GM23338 (cell line): Measurements from ENCODE around the gene TMEM163. TPM values are rescaled to one million over a fixed set of nuclear protein-coding genes. Genes with fewer than 3 reads are reported as not detected.

Experiments used
- ATAC-seq: fragments of 200-7000 bp; cut with Tn5 transposase; 3 replicates; pipeline ENCODE4 v1.9.1; 2020
- DNase-seq: peaks from one replicate; pipeline ENCODE4 v3.0.0-alpha.2; 2015; ENCODE audit warnings: low spot score
- H2AFZ ChIP-seq: fragments of 200-600 bp; sonication (generic); 2 replicates; pipeline ENCODE4 v1.8.0; 2016; ENCODE audit warnings: antibody characterized with exemption, mild to moderate bottlenecking, moderate library complexity
- H3F3A ChIP-seq: fragments of 200-600 bp; sonication (generic); replicated peaks from 2 replicates; pipeline ENCODE4 v1.8.0; 2017; ENCODE audit warnings: antibody characterized with exemption, mixed run types, low read depth
- H3K27ac ChIP-seq: fragments of 200-600 bp; sonication (generic); 2 replicates; pipeline ENCODE4 v1.6.1; 2016; ENCODE audit warnings: low read depth
- H3K27me3 ChIP-seq: fragments of 200-600 bp; sonication (generic); 2 replicates; pipeline ENCODE4 v1.8.0; 2016; ENCODE audit warnings: mild to moderate bottlenecking, mixed run types, moderate library complexity; ENCODE audit not compliant: insufficient read depth
- H3K36me3 ChIP-seq: fragments of 200-600 bp; sonication (generic); 2 replicates; pipeline ENCODE4 v1.8.0; 2016; ENCODE audit warnings: mild to moderate bottlenecking; ENCODE audit not compliant: insufficient read depth
- H3K4me1 ChIP-seq: fragments of 200-600 bp; sonication (generic); 2 replicates; pipeline ENCODE4 v1.8.0; 2016; ENCODE audit warnings: mild to moderate bottlenecking, moderate library complexity; ENCODE audit not compliant: insufficient read depth
- H3K4me2 ChIP-seq: fragments of 200-600 bp; sonication (generic); 2 replicates; pipeline ENCODE4 v1.7.1; 2017; ENCODE audit warnings: mixed run types
- H3K4me3 ChIP-seq: fragments of 200-600 bp; sonication (generic); 2 replicates; pipeline ENCODE4 v1.6.1; 2016; ENCODE audit warnings: mixed run types
- H3K79me2 ChIP-seq: fragments of 200-600 bp; sonication (generic); replicated peaks from 2 replicates; pipeline ENCODE4 v1.8.0; 2017; ENCODE audit warnings: mild to moderate bottlenecking; ENCODE audit not compliant: insufficient read depth
- H3K9me2 ChIP-seq: fragments of 200-600 bp; sonication (generic); 2 replicates; pipeline ENCODE4 v1.8.0; 2017; ENCODE audit not compliant: insufficient read depth
- H4K20me1 ChIP-seq: fragments of 200-600 bp; sonication (generic); replicated peaks from 2 replicates; pipeline ENCODE4 v1.8.0; 2017; ENCODE audit warnings: mild to moderate bottlenecking; ENCODE audit not compliant: insufficient read depth
- H3K27ac Mint-ChIP-seq: 2 replicates; pipeline ENCODE4 v1.8.0; 2020; ENCODE audit warnings: inconsistent platforms, mild to moderate bottlenecking, moderate library complexity, mixed read lengths
- H3K27me3 Mint-ChIP-seq: 3 replicates; pipeline ENCODE4 v1.8.0; 2022; ENCODE audit warnings: low read depth, mild to moderate bottlenecking, moderate library complexity, mixed read lengths, inconsistent platforms; ENCODE audit not compliant: insufficient read depth, poor library complexity
- H3K36me3 Mint-ChIP-seq: 3 replicates; pipeline ENCODE4 v1.8.0; 2021; ENCODE audit warnings: low read depth, mild to moderate bottlenecking, inconsistent platforms, moderate library complexity, mixed read lengths
- H3K4me1 Mint-ChIP-seq: 3 replicates; pipeline ENCODE4 v1.8.0; 2020; ENCODE audit warnings: mild to moderate bottlenecking, inconsistent platforms, mixed read lengths
- H3K4me3 Mint-ChIP-seq: 3 replicates; pipeline ENCODE4 v1.8.0; 2021; ENCODE audit warnings: moderate library complexity, mild to moderate bottlenecking, inconsistent platforms, mixed read lengths
- H3K9me3 Mint-ChIP-seq: 3 replicates; pipeline ENCODE4 v1.8.0; 2020; ENCODE audit warnings: moderate library complexity, mild to moderate bottlenecking, inconsistent platforms, mixed read lengths
- ETS1 ChIP-seq: IDR thresholded peaks from 2 replicates; pipeline ENCODE4 v1.6.1; 2016; ENCODE audit warnings: antibody characterized with exemption
- EZH2 ChIP-seq: fragments of 200-600 bp; sonication (generic); IDR thresholded peaks from one replicate; pipeline ENCODE4 v1.8.0; 2017; ENCODE audit warnings: antibody characterized with exemption, mild to moderate bottlenecking, low read depth; ENCODE audit not compliant: unreplicated experiment
- JUNB ChIP-seq: IDR thresholded peaks from one replicate; pipeline ENCODE4 v1.6.1; 2016; ENCODE audit warnings: antibody characterized with exemption; ENCODE audit not compliant: unreplicated experiment
- NANOG ChIP-seq: IDR thresholded peaks from 2 replicates; pipeline ENCODE4 v1.6.1; 2016; ENCODE audit warnings: antibody characterized with exemption, borderline replicate concordance
- ZNF114 ChIP-seq: fragments of 250-450 bp; sonication (Bioruptor Pico); IDR thresholded peaks from 2 replicates; pipeline ENCODE4 v1.5.0; 2020; ENCODE audit warnings: mild to moderate bottlenecking, moderate library complexity
- ZNF331 ChIP-seq: fragments of 250-450 bp; sonication (Bioruptor Pico); IDR thresholded peaks from 2 replicates; pipeline ENCODE4 v1.5.0; 2020; ENCODE audit warnings: low read depth, mild to moderate bottlenecking, moderate library complexity
- polyA plus RNA-seq: library from polyadenylated mRNA; unstranded; fragments of >200 nt; fragmentation: Nextera tagmentation; extraction: Ambion mirVana; gene quantifications from 2 replicates; pipeline ENCODE4 v1.2.1, GENCODE V29; 2016
- total RNA-seq: library from RNA; depleted of rRNA; stranded (reverse); fragments of >200 nt; shearing (Covaris generic); gene quantifications from 2 replicates; pipeline ENCODE4 v1.2.3, GENCODE V29; 2014
- TF ChIP-seq, protein P1 (sequence below): IDR thresholded peaks from one replicate; pipeline ENCODE4 v1.6.1; 2018; ENCODE audit warnings: antibody characterized with exemption; ENCODE audit not compliant: unreplicated experiment
- TF ChIP-seq, protein P2 (sequence below): fragments of 250-450 bp; sonication (Bioruptor Pico); IDR thresholded peaks from 2 replicates; pipeline ENCODE4 v1.5.0; 2020; ENCODE audit warnings: mild to moderate bottlenecking, moderate library complexity
- TF ChIP-seq, protein P3 (sequence below), 2 experiments: fragments of 200-600 bp in 1 of 2; sonication (generic) in 1 of 2; conservative IDR thresholded peaks; 2 replicates each; pipeline versions ENCODE4 v1.5.1 to v1.6.1; 2016 to 2017; ENCODE audit warnings: antibody characterized with exemption in 2 of 2, low read depth in 2 of 2, mild to moderate bottlenecking in 2 of 2, moderate library complexity in 1 of 2

Gene TMEM163
- total and polyA plus RNA-seq, 2 experiments from 2014 or later, result 1.1 to 1.8 TPM

DNA sequence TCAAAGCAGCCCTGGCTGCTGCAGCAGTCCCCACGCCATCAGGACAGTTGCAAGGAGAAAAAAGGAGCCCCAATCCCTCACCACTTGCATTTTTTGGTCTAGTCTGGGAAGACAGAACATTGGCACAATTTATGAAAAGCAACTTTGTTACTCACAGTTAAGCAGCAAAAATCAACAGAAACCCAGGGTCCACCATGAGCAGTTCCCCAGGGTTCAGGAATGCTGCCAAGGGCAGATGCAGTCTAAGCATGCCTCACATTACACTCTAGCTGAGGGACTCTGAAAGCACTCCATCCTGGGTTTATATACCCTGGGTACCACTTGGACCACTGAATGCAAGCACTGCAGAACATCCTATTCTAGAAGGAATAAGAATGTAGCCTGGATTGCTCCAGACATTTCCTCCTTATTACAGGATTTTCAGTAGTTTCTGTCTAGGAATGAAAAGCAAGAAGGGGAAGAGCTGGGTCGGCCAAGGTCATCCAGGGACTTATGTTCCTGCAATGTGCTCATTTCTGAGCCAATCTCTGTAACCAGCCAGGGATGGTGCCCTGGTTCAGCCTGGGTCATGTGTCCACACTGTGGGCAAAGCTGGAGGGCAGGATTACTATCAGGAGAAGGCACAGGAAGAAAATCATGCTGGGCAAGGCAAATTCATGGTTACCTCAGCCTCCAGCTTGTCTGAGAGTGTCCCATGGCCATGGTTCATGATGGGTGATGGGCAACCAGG is 19.5 kb upstream of the TMEM163 start (continued):
- TF ChIP-seq EZH2 (no peak), NANOG (no peak)

GRCh38 chr2:134737671-134738070 is 18.9 kb upstream of the TMEM163 start:
- Mint-ChIP-seq H3K27ac (no peak overlapping the region), H3K27me3 (no peaks in the 10 kb centered on the region), H3K9me3 (no peaks in the 10 kb centered on the region), H3K4me1 (no peaks in the 10 kb centered on the region), H3K36me3 (no peaks in the 10 kb centered on the region), H3K4me3 (no peak overlapping the region)
- Histone ChIP-seq H2AFZ (no peak overlapping the region), H3K27ac (no peak overlapping the region), H4K20me1 (no peaks in the 10 kb centered on the region), H3K79me2 (no peaks in the 10 kb centered on the region), H3F3A (no peaks in the 10 kb centered on the region), H3K4me3 (no peak overlapping the region), H3K9me2 (no peaks in the 10 kb centered on the region), H3K36me3 (no peaks in the 10 kb centered on the region), H3K27me3 (no peaks in the 10 kb centered on the region), H3K4me2 (no peak overlapping the region), H3K4me1 (no peaks in the 10 kb centered on the region)
- no peak for DNase-seq
- no peak for ATAC-seq
- TF ChIP-seq, protein P1, sequence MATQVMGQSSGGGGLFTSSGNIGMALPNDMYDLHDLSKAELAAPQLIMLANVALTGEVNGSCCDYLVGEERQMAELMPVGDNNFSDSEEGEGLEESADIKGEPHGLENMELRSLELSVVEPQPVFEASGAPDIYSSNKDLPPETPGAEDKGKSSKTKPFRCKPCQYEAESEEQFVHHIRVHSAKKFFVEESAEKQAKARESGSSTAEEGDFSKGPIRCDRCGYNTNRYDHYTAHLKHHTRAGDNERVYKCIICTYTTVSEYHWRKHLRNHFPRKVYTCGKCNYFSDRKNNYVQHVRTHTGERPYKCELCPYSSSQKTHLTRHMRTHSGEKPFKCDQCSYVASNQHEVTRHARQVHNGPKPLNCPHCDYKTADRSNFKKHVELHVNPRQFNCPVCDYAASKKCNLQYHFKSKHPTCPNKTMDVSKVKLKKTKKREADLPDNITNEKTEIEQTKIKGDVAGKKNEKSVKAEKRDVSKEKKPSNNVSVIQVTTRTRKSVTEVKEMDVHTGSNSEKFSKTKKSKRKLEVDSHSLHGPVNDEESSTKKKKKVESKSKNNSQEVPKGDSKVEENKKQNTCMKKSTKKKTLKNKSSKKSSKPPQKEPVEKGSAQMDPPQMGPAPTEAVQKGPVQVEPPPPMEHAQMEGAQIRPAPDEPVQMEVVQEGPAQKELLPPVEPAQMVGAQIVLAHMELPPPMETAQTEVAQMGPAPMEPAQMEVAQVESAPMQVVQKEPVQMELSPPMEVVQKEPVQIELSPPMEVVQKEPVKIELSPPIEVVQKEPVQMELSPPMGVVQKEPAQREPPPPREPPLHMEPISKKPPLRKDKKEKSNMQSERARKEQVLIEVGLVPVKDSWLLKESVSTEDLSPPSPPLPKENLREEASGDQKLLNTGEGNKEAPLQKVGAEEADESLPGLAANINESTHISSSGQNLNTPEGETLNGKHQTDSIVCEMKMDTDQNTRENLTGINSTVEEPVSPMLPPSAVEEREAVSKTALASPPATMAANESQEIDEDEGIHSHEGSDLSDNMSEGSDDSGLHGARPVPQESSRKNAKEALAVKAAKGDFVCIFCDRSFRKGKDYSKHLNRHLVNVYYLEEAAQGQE, result no peak
- TF ChIP-seq NANOG, result no peak
- TF ChIP-seq EZH2, result no peak
- TF ChIP-seq ZNF331 (CRISPR knock-in tag), result no peak
- TF ChIP-seq, protein P2, sequence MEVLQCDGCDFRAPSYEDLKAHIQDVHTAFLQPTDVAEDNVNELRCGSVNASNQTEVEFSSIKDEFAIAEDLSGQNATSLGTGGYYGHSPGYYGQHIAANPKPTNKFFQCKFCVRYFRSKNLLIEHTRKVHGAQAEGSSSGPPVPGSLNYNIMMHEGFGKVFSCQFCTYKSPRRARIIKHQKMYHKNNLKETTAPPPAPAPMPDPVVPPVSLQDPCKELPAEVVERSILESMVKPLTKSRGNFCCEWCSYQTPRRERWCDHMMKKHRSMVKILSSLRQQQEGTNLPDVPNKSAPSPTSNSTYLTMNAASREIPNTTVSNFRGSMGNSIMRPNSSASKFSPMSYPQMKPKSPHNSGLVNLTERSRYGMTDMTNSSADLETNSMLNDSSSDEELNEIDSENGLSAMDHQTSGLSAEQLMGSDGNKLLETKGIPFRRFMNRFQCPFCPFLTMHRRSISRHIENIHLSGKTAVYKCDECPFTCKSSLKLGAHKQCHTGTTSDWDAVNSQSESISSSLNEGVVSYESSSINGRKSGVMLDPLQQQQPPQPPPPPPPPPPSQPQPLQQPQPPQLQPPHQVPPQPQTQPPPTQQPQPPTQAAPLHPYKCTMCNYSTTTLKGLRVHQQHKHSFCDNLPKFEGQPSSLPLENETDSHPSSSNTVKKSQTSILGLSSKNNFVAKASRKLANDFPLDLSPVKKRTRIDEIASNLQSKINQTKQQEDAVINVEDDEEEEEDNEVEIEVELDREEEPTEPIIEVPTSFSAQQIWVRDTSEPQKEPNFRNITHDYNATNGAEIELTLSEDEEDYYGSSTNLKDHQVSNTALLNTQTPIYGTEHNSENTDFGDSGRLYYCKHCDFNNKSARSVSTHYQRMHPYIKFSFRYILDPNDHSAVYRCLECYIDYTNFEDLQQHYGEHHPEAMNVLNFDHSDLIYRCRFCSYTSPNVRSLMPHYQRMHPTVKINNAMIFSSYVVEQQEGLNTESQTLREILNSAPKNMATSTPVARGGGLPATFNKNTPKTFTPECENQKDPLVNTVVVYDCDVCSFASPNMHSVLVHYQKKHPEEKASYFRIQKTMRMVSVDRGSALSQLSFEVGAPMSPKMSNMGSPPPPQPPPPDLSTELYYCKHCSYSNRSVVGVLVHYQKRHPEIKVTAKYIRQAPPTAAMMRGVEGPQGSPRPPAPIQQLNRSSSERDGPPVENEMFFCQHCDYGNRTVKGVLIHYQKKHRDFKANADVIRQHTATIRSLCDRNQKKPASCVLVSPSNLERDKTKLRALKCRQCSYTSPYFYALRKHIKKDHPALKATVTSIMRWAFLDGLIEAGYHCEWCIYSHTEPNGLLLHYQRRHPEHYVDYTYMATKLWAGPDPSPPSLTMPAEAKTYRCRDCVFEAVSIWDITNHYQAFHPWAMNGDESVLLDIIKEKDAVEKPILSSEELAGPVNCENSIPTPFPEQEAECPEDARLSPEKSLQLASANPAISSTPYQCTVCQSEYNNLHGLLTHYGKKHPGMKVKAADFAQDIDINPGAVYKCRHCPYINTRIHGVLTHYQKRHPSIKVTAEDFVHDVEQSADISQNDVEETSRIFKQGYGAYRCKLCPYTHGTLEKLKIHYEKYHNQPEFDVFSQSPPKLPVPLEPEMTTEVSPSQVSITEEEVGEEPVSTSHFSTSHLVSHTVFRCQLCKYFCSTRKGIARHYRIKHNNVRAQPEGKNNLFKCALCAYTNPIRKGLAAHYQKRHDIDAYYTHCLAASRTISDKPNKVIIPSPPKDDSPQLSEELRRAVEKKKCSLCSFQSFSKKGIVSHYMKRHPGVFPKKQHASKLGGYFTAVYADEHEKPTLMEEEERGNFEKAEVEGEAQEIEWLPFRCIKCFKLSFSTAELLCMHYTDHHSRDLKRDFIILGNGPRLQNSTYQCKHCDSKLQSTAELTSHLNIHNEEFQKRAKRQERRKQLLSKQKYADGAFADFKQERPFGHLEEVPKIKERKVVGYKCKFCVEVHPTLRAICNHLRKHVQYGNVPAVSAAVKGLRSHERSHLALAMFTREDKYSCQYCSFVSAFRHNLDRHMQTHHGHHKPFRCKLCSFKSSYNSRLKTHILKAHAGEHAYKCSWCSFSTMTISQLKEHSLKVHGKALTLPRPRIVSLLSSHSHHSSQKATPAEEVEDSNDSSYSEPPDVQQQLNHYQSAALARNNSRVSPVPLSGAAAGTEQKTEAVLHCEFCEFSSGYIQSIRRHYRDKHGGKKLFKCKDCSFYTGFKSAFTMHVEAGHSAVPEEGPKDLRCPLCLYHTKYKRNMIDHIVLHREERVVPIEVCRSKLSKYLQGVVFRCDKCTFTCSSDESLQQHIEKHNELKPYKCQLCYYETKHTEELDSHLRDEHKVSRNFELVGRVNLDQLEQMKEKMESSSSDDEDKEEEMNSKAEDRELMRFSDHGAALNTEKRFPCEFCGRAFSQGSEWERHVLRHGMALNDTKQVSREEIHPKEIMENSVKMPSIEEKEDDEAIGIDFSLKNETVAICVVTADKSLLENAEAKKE (CRISPR knock-in tag), result no peak
- no peak for TF ChIP-seq JUNB
- TF ChIP-seq, protein P3, sequence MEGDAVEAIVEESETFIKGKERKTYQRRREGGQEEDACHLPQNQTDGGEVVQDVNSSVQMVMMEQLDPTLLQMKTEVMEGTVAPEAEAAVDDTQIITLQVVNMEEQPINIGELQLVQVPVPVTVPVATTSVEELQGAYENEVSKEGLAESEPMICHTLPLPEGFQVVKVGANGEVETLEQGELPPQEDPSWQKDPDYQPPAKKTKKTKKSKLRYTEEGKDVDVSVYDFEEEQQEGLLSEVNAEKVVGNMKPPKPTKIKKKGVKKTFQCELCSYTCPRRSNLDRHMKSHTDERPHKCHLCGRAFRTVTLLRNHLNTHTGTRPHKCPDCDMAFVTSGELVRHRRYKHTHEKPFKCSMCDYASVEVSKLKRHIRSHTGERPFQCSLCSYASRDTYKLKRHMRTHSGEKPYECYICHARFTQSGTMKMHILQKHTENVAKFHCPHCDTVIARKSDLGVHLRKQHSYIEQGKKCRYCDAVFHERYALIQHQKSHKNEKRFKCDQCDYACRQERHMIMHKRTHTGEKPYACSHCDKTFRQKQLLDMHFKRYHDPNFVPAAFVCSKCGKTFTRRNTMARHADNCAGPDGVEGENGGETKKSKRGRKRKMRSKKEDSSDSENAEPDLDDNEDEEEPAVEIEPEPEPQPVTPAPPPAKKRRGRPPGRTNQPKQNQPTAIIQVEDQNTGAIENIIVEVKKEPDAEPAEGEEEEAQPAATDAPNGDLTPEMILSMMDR (conservative IDR thresholded peaks at IDR 0.05; ENCODE audit: low read depth in 2 of 2), result no peak
- no peak for TF ChIP-seq ZNF114 (CRISPR knock-in tag)
- TF ChIP-seq ETS1, result no peak
